Endometrial microvascular endothelial cells (primary cell): ENCODE measurements around the gene SVEP1. TPM values are rescaled to one million over a fixed set of nuclear protein-coding genes. Genes with fewer than 3 reads are reported as not detected.

ENCODE experiments used
- in situ Hi-C: cut with HindIII; loops from 2 replicates; pipeline ENCODE4 v1.10.0; 2017; ENCODE audit warnings: low sequenced_read_pairs, low pct_unique_long_range_greater_than_20kb; ENCODE audit errors: inconsistent ontology term
- total RNA-seq: library from RNA; depleted of rRNA; stranded (reverse); fragments of >200 nt; gene quantifications from one replicate; pipeline ENCODE4 v1.2.3, GENCODE V29; 2015; ENCODE audit errors: inconsistent ontology term

Gene SVEP1
- total RNA-seq, 1 donor from 2014 or later: not detected

DNA sequence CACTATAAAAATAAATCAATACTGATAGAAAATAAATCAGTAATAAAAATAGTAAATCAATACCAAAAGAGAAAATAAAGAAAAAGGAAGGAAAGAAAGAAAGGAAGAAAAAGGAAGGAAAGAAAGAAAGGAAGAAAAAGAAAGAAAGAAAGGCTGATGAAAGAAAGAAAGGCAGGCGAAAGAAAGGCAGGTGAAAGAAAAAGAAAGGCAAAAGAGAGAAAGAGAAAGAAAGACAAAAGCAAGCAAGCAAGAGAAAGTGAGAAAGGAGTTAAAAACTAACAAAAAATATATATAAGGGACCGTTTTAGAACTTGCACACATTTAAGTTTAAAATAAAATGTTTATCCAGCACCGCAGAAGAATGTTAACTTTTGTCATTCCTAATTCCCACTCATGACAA is 116.0 kb downstream of the SVEP1 start:
- in situ Hi-C loops: no loop called here

DNA sequence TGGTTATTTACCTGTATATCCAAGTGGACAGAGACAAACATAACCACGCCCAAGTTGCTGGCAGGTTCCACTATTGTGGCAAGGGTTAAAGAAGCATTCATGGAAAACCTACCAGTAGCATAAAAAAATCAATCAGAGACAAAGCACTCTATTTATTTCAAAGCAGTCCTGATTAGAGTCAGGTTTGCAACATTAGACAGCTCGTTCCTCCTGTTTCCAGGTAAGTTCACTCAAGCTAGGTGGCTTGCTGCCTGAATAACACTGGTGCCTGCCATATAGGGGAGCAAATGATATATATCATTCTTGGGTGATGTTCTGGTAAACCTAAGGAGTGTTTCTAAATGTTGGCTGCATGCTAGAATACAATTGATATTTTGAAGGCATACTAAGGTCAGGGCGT is 122.3 kb downstream of the SVEP1 start:
- in situ Hi-C loops: no loop called here

DNA sequence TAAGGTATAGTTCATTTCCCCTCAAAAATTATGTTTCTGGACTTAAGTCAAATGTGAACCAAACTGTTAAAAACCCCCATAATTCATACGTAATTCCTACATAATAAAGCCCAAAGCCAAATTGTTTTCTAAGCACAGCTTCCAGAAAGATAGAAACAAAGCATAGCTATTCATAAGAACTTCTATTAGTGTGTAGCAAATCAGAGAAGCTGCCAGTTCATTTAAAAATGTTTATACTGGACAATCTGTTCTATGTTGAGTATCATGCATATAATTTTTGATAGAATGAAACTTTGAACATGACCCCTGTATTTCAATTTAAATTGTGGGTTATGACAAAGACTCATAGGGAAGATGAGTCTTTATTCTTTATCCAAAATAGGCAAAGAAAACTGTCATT is 122.9 kb downstream of the SVEP1 start:
- in situ Hi-C loops: no loop called here

DNA sequence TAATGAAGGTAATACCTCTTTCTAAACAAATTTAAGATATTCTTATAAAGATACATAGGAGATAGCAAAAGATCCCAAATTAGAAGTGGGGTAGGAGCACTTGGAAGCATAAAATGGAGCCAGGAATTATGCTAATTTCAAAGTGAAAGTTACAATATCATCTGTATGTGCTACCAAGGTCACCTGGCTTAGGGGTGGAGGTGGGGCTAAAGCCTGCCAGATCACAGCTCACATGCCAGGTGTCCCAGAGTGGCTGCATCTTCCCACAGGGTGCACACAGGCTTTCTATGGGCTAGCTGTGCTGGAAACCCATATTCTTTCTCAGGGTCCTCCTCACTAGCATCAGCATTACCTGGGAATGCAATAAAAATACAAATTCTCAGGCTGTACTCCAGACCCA is 123.7 kb downstream of the SVEP1 start:
- in situ Hi-C loops: no loop called here

DNA sequence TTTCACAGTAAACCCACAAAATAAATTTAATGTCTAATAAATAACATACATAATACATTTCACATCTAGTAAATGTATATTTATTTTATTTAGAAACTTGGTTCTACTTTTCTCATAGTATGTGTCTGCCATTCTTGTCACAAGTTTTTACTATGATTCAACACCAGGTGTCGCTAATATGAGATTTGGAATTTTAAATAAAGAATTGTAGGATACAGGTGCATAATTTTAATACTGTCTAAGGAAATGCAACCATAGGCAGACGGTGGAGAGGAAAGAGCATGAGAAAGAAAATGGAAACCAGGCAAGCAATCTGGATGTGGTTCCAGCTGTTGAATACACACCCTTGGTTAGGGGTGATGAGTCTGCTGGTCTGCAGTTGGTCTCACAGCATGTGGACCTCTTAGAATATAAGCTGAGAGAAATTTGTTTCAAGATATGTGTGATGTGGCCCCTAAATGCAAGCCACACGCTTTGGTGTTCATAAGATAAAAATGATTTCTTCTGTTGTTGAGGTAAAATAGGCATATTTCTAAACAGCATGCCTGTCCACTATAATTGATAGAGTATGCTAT is 127.2 kb downstream of the SVEP1 start:
- in situ Hi-C loops: no loop called here

DNA sequence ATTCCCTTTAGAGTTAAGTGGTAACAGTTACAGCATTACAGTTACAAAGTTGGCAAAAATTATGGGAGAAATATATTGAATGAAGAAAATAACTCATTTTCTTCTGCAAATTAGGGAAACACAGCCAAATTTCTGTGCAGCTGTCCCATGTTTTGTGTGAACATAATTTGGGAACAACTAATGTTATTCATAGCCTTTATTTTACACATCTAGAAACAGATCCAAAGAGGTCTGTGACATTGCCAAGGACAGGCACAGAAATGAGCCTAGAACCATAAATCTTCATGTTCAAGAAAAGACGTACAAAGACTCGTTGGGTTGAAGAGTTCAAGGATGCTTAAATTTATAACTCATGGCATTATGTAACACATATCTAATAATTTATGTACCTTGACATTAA is 127.8 kb downstream of the SVEP1 start:
- in situ Hi-C loops: no loop called here

DNA sequence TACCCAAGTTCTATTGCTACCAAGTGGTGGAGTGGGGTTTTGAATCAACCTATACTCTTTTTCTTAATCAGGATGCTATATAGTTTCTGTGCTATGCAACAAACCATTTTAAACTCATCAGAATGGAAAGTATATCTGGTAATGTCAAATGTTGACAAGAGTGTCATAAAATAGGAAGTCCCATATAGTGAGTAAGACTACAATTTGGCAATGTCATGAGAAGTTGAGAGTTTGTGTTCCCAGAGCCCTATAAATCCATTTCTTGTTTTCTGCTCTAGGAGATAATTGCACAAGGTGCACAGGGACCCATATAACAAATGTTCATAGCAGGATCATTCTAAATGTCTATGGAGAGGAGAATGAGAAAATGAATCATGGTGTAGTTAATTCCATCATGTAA is 132.1 kb downstream of the SVEP1 start:
- in situ Hi-C loops: no loop called here

DNA sequence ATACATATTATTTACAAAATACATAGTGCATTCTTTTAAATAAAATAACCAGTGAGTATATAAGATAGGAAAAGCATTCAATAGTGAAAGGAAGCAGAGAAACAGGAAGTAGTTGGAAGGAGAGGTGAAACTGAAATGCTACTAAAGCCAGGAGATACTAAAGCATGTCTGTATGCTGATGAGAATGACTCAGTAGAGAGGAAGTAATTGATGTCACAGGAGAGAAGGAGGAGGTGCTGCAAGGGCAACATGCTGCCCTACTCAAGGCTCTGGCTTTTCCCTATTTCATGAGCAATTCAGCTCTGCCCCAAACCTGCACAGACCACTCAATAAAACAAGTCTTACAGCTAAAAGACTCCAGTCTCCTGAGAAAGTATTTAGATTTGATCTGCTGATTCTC is 133.4 kb downstream of the SVEP1 start:
- in situ Hi-C loops: no loop called here

DNA sequence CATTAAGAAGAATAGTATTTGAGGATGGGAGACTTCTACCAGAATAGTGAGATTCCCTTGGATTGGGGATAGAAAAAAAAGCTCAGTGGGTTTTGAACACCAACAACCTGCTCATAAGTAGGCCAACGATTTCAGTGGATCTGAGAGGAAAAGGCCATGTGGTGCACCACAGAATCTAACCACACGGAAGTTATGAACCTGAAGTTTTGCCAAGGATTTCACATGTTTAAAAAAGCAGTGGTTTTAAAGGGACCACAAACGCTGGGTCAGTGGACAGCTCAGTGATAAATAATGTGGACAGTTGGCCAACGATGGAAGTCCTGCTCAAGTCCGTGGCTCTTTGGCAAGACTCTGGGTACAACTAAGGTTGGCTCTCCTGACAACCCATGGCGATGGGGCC is 134.6 kb downstream of the SVEP1 start:
- in situ Hi-C loops: no loop called here

DNA sequence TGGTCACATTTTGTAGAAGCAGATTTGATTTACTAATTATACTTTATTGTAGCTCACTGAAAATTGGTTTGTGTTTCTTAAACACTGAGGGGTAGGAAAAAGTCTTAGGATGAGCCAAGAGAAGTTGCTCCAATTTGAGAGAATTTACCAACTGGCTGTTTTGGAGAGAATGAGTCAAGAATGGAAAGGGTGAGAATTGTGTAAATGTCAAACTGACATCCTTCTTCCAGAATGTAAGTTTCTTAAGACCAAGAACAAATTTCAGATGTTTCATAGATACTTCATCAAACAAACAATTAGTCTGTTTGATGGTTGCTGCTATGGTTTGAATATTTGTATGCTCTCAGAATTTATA is 135.7 kb downstream of the SVEP1 start:
- in situ Hi-C loops: no loop called here

DNA sequence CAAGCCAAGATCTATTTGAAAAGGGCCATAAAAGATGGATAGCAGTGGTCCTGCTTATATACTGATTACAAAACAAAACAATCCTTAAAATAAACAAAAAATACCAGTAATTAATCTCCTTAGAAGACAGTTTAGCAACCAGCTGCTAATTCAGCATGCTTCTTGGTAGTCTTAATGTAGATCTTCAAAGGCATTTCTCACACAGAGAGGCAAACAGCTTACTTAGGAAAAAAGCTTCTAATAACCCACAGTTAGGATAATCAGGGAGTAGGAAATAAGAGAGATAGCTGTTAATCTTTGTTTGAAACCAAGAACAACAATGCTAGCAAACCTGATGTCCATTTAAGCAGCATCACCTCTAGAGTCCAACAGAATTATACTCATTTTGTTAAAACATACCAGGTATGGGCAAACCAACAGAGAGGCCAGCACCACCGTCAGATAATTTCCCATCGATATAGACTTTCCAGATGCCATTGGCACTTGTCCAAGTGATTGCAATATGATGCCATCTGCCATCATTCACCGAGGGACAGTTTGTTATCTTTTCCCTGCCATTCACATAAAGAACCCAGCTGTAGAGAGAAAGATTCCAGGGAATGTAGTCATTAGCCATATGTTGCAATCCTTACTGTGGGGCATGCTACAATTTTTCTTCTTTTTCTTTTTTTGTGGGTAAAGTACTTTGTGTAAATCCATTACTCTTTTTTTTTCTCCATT is 136.2 kb downstream of the SVEP1 start:
- in situ Hi-C loops: no loop called here

DNA sequence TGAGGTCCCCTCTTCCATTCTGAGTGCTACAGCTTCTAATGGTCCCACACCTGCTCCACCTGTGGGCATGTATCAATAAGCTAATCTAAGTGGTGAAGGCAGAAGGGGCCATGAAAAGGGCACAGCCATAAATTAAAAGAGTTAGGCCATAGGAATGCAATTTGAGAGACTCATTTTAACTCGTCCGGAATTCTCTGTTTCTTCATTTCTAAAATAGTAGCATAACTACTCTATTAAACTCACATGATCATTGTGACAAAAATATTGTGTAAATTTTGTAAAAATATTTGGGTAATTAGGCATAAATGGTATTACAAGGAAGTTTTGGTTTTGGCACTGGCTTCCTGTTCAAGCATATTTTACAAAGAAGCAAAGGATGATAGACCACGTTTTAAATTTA is 138.7 kb downstream of the SVEP1 start:
- in situ Hi-C loops: no loop called here

DNA sequence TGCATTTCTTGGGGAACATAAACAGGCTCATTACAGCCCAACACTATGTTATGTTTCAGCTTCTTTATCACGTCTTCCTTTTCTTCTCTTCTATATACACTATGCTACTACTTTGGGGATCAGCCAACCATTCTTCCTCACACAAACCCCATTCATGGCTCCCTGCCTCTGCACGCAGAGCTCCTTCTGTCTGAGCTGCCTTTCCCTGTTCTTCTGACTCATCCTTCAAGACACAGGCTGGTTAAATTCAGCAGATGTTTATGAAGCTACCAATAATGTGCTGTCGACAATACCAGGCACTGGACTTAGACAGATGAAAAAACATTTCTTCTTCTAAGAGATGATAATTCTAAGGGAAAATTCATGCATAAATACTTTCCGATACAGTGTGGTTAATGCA is 139.4 kb downstream of the SVEP1 start:
- in situ Hi-C loops: no loop called here

DNA sequence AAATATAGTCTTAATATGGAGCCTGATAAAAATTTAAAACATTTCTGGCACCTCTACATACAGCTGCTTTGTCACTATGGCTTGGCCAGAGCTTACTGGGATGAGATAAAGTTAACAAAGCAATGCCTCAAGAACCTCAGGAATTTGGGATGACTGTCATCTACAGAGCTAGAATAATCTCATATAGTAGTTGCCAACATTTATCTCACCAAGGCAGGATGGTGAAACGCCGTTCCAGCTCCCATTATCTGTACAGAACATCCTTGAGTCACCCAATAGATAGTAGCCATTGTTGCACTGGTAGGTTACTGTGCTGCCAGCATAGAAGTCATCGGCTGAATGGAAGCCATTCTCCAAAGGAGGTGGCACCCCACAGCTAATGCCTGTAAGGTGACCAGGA is 147.3 kb downstream of the SVEP1 start:
- in situ Hi-C loops: no loop called here

DNA sequence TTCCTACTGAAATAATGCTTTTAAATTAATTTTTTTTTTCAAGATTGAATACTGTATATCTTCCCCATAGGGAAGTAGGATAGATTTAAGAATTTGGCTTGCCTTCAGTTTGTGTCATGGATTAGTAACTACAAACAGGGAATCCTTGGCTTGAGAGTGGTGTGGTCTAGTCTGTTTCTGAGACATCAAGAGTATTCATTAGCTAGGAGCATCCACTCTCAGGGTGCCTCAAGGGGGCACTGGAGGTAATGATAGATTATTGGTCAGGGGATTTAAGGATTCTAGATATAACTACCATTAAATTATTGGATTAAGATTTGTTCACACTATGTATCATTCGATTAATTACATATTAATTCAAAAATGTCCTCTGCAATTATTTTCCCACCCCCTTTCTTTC is 150.1 kb downstream of the SVEP1 start:
- in situ Hi-C loops: no loop called here

DNA sequence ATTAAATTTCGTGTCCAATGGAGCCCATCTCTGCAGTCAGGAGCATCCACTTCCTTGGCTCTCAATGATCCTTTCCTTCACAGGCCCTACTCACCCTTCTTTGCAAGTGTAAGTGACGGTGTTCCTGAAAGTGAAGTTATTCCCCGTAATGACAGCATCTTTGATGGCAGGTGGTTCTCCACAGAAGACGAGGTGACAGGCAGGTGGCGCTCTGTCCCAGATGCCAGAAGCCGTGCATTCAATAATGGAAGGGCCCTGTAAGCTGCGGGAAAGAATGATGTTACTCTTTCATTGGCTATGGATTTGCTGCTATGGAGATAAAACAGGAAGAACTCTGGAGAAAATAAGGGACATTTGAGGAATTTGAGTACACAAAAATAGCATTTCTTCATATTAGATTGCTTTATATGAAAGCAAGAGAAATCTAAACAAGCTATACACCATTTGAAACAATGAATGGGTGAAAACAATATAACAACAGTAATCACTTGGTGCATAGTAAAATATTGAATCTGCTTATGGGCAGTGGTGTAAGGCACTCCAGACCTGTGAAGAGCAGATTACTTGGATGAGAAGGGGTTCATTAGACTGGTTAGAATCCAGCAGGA is 151.9 kb downstream of the SVEP1 start:
- in situ Hi-C loops: no loop called here

DNA sequence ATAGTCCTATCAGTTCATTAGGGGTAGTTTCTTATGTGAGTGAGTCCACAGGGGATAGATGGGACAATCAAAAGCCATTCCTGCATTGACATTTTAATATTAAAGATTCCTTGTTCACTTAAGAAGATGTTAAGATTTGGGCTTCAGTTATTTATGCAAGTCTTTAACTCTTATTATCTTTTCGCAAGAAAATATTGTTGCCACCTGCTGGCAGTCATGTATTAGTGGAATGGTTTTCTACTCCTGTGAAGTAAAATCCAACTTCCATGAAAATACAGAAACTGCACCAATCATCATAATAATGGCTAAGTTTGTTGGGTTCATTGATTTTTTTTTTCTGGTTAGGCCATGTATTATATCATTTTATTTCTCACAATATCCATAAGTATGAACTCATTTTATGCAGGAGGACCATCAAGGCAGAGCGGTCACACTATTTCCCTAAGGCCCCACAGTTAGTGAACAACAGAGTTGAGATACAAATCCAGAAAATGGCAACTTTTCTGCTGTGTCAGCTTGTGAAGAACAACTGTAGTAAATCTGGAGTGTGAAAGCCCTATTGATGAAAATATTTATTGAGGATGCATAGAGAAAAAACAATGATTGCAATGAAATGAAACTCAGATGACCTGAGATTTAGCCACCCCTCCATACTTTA is 153.4 kb downstream of the SVEP1 start:
- in situ Hi-C loops: no loop called here

DNA sequence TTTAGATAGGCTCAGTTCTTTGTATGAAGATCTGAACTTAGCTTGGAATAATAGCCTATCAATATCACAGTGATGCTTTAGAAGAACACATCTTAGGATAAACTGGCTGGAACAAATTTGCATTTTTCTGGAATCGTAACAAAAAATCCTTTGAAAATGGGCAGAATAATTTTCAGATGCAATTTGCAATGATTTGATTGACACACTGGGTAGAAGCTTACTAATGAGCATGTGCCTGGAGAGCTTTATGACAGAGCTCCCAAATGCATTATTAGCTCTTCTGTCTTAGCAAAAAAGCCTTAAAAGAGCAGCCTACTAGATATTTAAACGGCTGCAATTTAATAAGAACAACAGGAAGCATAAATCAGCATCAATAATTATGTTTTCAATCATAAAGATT is 165.1 kb downstream of the SVEP1 start:
- in situ Hi-C loops: no loop called here

DNA sequence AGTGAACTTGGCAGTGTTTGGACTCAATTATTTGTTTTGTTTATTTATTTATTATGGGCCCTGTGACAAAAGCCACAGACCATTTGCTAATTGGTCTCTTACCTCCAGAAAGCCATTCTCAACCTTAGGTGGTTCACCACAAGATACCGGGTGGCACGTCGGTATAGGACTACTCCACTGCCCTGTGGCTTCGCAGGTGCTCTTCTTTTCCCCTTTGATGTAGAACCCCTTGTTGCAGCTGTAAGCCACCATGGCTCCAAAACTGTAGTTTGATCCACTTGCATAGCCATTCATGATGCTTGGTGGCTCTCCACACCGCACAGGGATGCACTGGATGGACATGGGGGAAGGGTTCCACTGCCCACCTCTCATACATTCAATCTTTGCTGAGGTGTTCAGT is 168.6 kb downstream of the SVEP1 start:
- in situ Hi-C loops: no loop called here

DNA sequence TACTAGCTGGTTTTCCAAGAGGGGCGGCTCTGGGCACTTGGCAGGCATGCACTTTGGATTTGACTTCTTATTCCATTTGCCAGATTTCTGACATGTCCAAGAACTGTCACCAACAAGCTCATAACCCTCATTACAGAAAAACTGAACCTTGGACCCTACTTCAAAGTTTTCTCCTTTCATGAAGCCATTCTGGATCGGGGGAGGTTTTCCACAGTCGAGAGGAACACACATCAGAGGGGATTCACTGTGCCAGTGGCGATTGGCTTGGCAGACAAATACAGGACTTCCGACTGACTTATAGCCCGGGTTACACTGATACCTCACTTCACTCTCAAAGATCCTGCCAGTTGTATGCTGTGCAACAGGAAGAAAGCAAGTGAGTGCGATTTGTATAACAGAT is 170.9 kb downstream of the SVEP1 start:
- in situ Hi-C loops: no loop called here
